ENCODE data around the gene ZNF831.

ZNF831 gene

DNA sequence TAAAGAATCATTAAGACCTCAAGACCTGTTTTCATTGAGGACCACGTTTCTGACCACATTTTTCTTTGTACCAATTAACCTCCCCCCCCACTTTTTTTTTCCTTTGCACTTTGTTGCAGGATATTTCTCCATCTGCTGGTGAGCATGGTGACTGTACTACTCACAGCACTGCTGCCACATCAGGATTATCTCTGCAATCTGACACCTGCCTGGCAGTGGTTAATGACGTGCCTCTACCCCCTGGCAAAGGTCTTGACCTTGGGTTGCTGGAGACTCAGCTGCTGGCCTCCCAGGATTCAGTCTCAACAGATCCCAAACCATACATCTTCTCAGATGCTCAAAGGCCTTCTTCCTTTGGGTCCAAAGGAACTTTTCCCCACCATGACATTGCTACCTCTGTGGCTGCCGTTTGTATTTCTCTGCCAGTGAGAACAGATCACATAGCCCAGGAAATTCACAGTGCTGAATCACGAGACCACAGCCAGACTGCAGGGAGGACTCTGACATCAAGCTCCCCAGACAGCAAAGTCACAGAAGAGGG lies 90.2 kb downstream of the ZNF831 start:
- DNase-seq = no peak

GRCh38 chr20:59255256-59255655 lies 91.6 kb downstream of the ZNF831 start:
- DNase-seq = no peak

DNA sequence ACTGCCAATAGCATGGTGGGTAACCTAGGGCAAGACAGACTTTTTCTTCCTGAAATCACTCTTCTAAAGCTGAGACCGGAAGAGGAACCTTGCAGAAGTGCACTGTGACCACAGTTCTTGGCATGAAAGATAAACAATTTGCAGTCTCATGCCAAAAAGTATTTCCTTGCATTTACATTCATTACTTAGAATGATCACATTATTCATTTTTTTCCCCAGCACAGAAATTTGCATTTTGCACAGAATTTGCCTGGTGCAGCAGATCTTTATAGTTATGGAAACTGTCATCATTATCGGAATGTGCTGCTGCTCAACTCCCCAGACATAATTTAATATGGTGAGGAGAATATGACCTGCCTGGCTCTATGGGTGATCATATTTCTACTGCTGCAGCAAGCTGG lies 94.6 kb downstream of the ZNF831 start:
- no peak for DNase-seq

DNA sequence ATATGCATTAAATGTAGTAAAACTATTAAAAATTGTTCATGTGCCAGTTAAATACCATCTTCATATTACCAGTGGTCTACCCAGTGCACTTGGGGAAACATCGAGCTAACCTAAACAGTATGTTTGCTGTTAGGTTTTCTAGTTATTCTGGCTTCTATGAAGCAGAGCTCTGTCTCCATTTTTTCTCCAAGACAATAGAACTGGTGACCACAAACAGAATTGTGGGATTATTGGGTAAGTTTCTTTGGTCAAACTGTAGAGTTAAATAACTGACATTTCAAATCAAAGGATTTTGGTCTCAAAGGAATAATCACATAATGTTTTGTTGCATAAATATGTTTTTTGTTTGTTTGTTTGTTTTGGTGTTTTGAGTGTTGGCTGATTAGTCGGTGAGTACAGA lies 96.3 kb downstream of the ZNF831 start:
- no peak for DNase-seq

DNA sequence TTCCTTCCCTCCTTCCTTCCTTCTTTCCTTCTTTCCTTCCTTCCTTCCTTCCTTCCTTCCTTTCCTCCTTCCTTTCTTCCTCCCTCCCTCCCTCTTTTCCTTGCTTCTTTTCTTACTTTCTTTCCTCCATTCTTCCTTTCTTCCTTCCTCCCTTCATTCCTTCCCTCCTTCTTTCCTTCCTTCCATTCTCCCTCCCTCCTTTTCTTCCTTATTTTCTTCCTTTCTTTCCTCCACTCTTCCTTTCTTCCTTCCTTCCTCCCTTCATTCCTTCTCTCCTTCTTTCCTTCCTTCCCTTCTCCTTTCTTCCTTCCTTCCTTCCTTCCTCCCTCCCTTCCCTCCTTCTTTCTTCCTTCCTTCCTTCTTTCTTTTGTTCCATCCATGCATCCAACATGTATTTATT lies 101.7 kb downstream of the ZNF831 start:
- no peak for DNase-seq

DNA sequence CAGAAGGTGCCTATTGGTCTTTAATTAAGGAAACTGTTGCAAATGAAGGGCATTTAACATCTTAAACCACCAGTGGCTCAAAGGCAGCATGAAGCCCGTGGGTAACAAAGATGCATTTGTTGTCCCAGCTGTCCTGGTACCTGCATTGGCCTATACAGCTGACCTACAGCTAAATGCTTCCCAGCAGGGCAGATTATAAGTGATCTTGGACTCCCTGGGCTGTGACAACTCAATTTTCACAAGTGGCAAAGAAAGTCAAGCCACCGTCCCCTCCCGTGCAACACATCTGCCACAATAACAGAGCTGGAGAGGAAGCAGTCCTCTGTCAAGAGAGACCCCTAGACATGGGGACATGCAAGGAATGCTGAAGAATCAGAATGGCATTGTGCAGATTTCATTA lies 105.2 kb downstream of the ZNF831 start:
- no peak for DNase-seq

GRCh38 chr20:59269411-59270025 lies 105.9 kb downstream of the ZNF831 start:
- DNase-seq = no peak

- DNase-seq = no peak
These were observed 106.8 kb downstream of the ZNF831 start for GRCh38 chr20:59270380-59270779.

DNA sequence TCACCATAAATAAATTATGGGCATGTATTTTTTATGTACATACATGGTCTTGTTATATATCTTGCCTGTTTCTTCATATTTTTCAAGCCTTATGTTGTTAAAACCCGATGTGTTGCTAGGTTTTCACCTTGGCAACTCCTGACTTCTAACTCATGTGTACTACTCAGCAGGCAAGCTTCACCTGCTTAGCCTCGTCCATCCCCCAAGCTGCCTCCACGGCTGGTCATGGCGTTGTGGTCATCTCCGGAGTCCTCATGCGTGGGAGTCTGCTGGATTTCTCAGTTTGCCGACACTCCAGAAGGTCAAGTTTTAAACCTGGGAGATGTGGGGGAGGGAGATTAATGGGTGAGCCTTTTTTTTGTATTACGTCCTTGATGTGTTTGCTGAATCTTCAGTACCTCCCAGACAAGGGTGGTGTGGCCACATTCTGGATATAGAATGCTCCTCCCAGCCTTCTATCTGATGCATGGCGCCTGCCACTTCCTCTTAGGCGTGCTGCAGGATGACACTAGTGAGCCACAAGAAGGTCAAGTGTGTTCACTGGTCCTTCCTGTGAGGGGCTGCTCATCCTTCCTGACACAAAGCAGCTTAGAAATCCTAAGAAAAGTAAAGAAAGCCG lies 110.2 kb downstream of the ZNF831 start:
- DNase-seq = no peak

DNA sequence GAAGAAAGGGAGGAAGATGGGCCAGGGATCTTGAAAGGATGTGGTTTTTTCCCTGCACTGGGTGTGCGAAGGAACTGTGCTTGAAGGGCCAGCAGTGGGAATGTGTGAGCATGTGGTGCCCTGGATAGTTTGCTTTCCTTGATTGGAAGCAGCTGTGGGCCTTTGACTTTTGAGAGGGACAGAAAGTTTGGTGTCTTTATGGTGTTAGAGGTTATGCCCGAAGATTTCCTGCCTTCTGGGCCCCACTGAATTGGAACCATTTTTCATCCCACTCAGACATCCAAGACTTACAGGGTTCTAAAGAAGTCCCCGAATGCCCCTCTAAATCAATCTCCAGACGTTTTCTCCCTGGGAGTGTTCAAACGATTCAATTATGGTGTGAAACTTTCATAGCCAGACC lies 113.3 kb downstream of the ZNF831 start:
- no peak for DNase-seq

DNA sequence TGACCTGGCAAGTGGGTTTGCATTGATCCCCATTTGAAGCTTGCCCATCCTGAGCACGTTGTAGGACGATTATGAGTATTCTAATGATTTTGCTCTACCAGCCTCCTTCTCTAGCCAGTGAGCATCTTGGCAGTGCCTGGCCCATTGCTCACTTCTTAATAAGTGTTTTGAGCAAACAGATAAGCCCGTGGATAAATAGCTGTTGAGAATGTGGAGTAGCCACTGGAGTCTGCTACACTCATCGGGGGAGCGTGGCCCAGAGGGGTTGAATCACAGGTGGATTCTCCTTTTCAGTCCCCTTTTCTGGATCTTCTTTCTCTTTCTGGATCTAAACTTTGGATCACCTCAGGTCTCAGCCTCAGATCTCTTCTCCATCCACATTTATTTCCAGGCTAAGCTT lies 120.8 kb downstream of the ZNF831 start:
- no peak for DNase-seq

- DNase-seq = no peak
These were observed 126.4 kb downstream of the ZNF831 start for GRCh38 chr20:59289994-59290393.

- no peak for DNase-seq
These were observed 128.2 kb downstream of the ZNF831 start for GRCh38 chr20:59291740-59292383.

DNA sequence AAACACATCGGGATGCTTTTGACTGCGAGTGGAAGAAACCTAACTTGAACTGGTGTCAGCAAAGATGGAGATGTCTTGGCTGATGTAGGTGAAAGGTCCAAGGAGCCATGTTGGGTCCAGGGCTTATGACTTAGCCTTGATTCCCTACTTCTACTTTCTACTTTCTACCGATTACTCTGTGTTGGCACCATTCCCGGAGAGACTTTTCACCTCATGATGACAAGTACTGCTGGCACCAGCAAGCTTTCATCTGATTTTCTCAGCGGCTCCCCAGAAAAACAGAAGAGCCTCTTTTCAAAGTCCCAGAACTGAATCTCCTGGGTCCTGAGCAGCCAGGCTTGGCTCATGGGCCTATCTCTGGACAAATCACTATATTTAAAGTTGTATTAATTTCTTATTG lies 131.9 kb downstream of the ZNF831 start:
- no peak for DNase-seq

DNA sequence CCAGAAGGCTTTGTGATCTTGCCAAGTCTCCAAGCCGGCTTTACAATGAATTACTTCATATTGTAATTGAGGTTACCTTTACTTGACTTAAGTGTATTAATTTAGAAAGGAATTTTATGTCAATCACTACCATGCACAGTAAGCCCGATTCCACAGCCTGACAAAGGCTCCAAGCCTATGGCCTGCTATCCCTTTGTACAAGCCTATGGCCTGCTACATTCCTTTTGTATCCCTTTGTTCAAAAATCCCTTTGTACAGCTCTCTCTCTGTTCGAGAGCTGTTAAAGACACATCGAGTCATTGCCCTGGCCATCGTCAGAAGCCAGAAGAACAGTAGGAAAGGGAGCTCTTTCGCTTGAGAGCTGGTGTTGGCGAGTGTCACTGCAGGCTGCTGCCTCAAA lies 134.1 kb downstream of the ZNF831 start:
- DNase-seq = no peak

DNA sequence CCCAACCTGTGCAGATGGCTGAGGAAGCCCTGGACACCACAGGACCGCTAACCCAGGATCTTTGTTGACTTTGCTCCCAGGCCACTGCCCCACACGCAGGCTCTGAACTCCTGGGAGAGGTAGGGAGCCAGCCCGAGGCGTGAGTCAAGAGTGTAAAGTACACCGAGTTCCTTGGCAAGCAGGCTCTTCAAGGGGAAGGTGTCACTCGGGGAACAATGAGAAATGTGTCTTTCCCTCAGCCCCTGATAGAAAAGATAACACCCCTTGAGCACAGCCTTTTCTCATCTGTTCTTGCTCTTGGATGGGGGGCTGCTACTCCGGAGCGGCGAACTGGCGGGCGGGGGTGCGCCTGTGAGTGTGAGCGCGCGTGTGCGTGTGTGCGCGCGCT lies 136.3 kb downstream of the ZNF831 start:
- no peak for DNase-seq

- no peak for DNase-seq
These were observed 136.9 kb downstream of the ZNF831 start, which contains the start of gene EDN3 for GRCh38 chr20:59300333-59301081. Gene EDN3, plus strand, starts transcription at chr20:59300611. Its CDS starts 202 bp downstream, at chr20:59300813.

DNA sequence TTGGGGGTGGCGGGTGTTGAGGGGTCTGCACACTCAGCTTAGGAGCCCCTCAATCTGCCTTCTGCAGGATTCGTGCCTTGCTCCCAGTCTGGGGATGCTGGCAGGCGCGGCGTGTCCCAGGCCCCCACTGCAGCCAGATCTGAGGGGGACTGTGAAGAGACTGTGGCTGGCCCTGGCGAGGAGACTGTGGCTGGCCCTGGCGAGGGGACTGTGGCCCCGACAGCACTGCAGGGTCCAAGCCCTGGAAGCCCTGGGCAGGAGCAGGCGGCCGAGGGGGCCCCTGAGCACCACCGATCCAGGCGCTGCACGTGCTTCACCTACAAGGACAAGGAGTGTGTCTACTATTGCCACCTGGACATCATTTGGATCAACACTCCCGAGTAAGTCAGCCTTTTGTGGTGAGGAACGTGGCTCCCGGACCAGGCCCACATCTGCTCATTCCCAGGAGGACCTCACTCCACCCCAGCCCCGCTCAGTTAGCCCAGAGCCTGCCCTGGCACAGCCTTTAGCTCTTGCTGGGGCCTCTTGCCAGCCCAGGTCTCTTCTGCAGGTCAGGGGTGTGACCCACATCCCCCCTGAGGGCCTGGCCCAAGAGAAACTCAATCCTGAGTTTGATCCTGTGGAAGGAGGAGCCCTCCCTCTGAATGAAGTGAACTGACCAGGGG lies 137.9 kb downstream of the ZNF831 start:
- DNase-seq = no peak

GRCh38 chr20:59305908-59306655 lies 142.5 kb downstream of the ZNF831 start:
- DNase-seq = no peak

DNA sequence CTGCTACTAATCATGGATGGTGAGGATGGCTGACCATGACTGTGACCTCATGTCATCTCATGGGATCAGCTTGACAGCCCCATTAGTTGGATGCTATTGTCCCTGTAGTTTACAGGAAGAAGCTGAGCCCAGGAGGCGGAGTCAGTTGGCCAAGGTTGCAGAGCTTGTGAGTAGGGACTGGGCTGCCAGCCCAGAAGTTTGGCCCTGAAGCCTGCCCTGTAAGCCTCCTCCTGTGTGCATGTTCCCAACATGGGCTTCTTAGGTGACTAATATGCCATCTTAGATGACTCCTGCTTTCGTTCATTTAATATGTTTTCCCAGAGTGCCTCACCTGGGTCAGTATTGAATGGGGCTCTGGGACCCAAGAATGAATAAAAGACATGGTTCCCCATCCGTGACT lies 143.6 kb downstream of the ZNF831 start:
- DNase-seq = no peak
